Measurements from ENCODE around the gene ST6GAL1. TPM values are rescaled to one million over a fixed set of nuclear protein-coding genes. Genes with fewer than 3 reads are reported as not detected.

ST6GAL1 gene
- total and polyA plus RNA-seq, 2 of the 4 experiments (the other 2 are of a cell fraction), result 1.4 to 2.9 TPM

DNA sequence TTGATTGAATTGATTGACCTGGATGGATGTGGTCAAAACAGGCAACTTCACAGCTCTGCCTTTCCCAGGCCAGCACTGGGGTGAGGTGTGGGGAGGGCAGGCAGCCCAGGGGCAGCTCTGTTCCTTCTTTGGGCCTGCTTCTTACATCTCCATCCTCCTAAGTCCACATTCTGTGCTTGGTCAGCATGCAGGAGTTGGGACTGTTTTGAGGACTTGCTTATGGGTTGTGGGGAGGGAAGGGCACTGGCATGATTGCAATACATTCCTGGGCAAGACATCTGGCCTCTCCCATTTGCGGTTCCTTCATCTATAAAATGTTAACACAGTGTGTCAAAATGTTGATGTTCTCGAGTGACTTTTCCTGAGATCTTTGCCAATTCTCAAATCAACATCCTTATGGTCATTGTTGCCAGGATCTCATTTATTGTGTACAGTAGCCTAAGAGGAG is 84.1 kb downstream of the ST6GAL1 start:
- Histone ChIP-seq H2BK20ac (ENCODE audit: low read depth, low read length) (no peak overlapping the region), H3K4me1 (ENCODE audit: control insufficient read depth, insufficient read depth, low read length) (peaks cover 8% of the 10 kb centered on the region; the same call in 1 of the 2 replicates), H3K4me3 (ENCODE audit: insufficient read depth, low read depth, low read length) (no peak overlapping the region), H2BK15ac (ENCODE audit: low read depth, low read length) (no peak overlapping the region), H3K9ac (ENCODE audit: low read depth, low read length) (no peak overlapping the region), H3K36me3 (ENCODE audit: control insufficient read depth, insufficient read depth, low read length) (no peaks in the 10 kb centered on the region), H3K14ac (replicated peaks; ENCODE audit: low read depth, low read length) (no peak overlapping the region), H2BK120ac (ENCODE audit: low read depth, low read length) (no peak overlapping the region), H3K18ac (ENCODE audit: low read depth, low read length) (no peak overlapping the region), H3K27me3 (ENCODE audit: control insufficient read depth, insufficient read depth, low read length) (no peaks in the 10 kb centered on the region), H2AK9ac (replicated peaks; ENCODE audit: low read depth, low read length, poor library complexity) (no peak overlapping the region), H4K5ac (ENCODE audit: low read depth, low read length) (no peak overlapping the region), H2AK5ac (ENCODE audit: low read depth, low read length) (no peak overlapping the region), H2AFZ (replicated peaks; ENCODE audit: low read length, poor library complexity) (no peak overlapping the region), H3K79me1 (ENCODE audit: low read depth in 1 of 2, low read length in 2 of 2) (no peaks in the 10 kb centered on the region), H3K23ac (ENCODE audit: low read depth, low read length) (no peak overlapping the region), H3K9me1 (ENCODE audit: insufficient read depth, low read length) (no peaks in the 10 kb centered on the region), H3K4ac (ENCODE audit: low read depth, low read length) (no peak overlapping the region), H3K56ac (ENCODE audit: extremely low read depth, insufficient read depth, low read length) (no peak overlapping the region), H3K27ac (ENCODE audit: insufficient read depth, low read length) (no peak overlapping the region), H3K9me3 (ENCODE audit: control insufficient read depth, insufficient read depth, low read length) (no peaks in the 10 kb centered on the region), H4K8ac (ENCODE audit: low read depth in 2 of 2, low read length in 2 of 2) (no peak overlapping the region), H3K4me2 (ENCODE audit: low read depth, low read length) (no peak overlapping the region), H4K20me1 (ENCODE audit: insufficient read depth, low read length) (no peaks in the 10 kb centered on the region), H2BK5ac (ENCODE audit: low read depth, low read length, poor library complexity, severe bottlenecking) (no peak overlapping the region), H4K91ac (ENCODE audit: insufficient read depth, low read depth, low read length) (no peak overlapping the region)
- peak; percentile 28 for DNase-seq
- ChIA-PET POLR2A (ENCODE audit: unreplicated experiment) (no interaction called here), CTCF (no interaction called here)
- in situ Hi-C loops (cut with MboI; ENCODE audit: low sequenced_read_pairs), result no loop called here
- TF ChIP-seq SMC3 (IDR thresholded peaks at IDR 0.05; ENCODE audit: low read depth, low read length), result no peak
- intact Hi-C loops (cut with micrococcal nuclease), result no loop called here
- BruUV-seq (replicated peaks), result no TSS peak
- ATAC-seq (ENCODE audit: low read depth), result peak; percentile 18; the same call in 1 of the 2 replicates
- dilution Hi-C loops (cut with HindIII; ENCODE audit: low sequenced_read_pairs, unreplicated experiment), result no loop called here
- WGBS, 2 experiments (ENCODE audit: extremely low coverage in 2 of 2, insufficient read length in 1 of 2), result no CpG with 5 or more reads among the region's 2 CpGs
